Measurements from ENCODE around the gene BANF1.

DNA sequence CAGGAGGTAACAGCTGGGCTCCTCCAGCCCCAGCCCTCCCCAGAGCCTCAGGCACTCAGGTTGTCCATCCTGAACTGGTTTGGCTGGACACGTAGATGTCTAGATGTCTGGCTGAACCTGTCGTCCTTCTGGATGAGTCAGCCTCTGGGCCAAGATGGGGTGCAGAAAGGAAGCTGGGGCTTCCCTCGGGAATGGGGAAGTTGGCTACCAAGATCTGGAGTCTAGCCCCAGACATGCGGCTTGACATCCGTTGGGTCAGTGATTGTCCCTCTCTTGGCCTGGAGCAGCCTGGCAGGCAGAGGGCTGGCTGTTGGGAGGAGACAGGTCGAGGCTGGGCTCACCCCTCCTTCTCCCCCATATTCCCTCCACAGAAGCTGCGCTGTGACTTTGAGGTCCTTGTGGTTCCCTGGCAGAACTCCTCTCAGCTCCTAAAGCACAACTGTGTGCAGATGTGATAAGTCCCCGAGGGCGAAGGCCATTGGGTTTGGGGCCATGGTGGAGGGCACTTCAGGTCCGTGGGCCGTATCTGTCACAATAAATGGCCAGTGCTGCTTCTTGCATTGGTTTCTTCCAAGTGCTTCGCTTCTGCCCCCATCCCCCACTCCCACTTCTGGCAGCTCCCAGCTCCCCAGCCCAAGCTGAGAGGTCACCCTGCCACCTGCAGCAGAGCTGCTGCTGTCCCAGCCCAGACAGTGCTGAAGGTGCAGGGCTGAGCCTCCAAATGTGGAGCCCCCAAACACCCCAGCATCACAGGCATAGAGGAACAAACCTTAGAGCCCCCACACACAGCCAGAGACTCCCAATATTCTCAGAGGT, 10.9 kb downstream of the BANF1 start:
- TF ChIP-seq ATF4 (CRISPR knock-in tag; IDR thresholded peaks at IDR 0.05): no peak
- TF ChIP-seq SMAD1 (IDR thresholded peaks at IDR 0.05; ENCODE audit: low read depth, low read length, partially characterized antibody): no peak
- TF ChIP-seq ZNF274 (IDR thresholded peaks at IDR 0.05; ENCODE audit: borderline replicate concordance, low read depth, low read length): no peak
- TF ChIP-seq ZNF146 (CRISPR knock-in tag; IDR thresholded peaks at IDR 0.05; ENCODE audit: unreplicated experiment): no peak
- TF ChIP-seq SMC3 (conservative IDR thresholded peaks at IDR 0.05; ENCODE audit: insufficient read depth, low read depth, low read length): no peak
